ENCODE measurements around the gene SGSH. TPM values are rescaled to one million over a fixed set of nuclear protein-coding genes. Genes with fewer than 3 reads are reported as not detected.

SGSH gene
- total RNA-seq, 1 donor from 2014 or later, result 25.6 TPM

- no peak for DNase-seq (ENCODE audit: low spot score)
- no peak for ATAC-seq
These were observed 8.9 kb upstream of the SGSH start for GRCh38 chr17:80229011-80229410.

DNA sequence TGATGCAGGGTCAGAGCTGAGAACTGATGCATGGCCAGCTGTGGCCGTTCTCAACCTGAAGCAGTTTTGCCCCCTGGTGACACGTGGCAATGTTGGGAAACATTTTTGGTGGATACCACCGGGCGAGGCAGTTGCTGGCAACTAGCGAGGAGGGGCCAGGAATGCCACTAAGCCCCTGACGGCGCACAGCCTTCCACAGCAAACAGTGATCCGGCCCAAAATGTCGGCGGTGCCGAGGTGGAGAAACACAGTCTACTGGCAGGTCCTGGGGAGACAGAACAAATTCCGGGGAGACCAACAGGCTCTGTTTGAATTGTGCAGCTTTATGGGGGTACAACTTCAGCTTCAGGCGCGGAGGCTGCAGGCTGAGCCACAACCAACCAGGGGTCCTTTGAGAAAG lies 8.3 kb upstream of the SGSH start:
- DNase-seq (ENCODE audit: low spot score), result no peak

DNA sequence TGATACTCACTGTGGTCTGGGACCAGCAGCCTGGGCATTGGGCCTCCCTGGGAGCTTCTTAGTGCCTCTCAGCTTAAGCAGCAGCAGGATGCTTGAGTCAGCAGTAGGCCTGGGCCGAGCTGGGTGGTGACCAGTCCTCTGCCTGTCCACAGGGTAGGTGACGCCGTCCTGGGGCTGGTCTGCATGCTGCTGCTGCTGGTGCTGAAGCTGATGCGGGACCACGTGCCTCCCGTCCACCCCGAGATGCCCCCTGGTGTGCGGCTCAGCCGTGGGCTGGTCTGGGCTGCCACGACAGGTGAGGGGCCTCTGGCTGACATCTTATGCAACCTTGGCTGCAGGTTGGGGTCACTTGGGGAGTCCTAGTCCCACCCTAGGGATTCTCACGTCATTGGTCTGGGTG lies 7.5 kb upstream of the SGSH start:
- no peak for ATAC-seq
- no peak for DNase-seq (ENCODE audit: low spot score)

More for the DNA sequence above, 8.3 kb upstream of the SGSH start:
- no peak for ATAC-seq

GRCh38 chr17:80227156-80227555 lies 7.0 kb upstream of the SGSH start:
- DNase-seq (ENCODE audit: low spot score) (no peak), ATAC-seq (no peak)

GRCh38 chr17:80225230-80225629 lies 5.1 kb upstream of the SGSH start:
- ATAC-seq (no peak), DNase-seq (ENCODE audit: low spot score) (no peak)

DNA sequence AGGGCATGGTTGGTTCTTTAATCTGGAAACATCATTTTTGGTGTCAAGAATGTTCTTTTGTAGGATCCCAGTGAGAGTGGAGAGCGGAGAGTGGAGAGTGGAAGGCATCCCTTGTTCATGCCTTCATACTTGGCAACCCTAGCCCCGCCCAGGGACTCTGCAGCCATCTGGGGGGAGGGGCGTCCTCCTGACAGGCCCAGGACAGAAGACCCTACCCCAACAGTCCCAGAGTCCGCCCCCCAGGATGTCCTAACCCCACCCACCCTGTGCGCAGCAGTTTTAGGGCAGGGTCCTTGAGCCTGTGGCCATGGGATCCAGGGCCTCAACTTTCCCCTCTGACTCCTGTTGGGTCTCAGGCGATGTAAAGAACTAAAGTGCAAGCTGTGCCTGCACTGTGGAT lies 4.5 kb upstream of the SGSH start:
- DNase-seq (ENCODE audit: low spot score), result no peak
- ATAC-seq, result no peak

- DNase-seq (ENCODE audit: low spot score), result no peak
- ATAC-seq, result no peak
These were observed 3.8 kb upstream of the SGSH start for GRCh38 chr17:80223838-80224497.

DNA sequence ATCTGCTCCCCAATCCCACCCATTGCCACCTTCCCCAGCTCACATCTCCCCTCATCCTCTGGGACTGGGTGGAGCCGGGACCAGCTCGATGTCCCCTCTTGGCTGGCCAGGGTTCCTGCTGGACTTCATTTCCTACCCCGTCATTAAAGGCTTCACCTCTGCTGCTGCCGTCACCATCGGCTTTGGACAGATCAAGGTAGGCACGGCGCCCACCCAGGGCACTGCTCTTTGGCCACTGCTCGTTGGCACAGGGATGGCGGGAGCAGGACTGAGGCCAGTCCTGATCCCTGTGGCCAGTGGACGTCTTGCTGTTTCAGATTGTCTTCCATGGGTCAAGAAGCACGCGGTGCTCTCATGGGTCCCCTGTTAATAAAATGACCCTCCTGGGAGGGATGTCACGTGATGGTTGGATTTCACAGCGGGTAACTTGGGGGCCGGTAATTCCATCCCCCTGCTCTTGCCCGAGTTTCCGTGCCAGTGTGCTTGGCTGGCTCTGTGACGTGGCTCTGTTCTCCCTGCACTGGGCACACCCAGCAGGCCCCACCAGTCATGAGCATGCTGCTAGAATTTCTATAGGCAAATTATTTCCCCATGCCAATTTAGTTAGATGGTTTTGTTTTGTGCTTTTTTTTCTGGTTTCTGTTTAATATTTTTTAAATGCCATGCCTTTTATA lies 3.1 kb upstream of the SGSH start:
- no peak for DNase-seq (ENCODE audit: low spot score)

GRCh38 chr17:80222376-80223141 lies 2.4 kb upstream of the SGSH start:
- ATAC-seq (no peak), DNase-seq (ENCODE audit: low spot score) (no peak)

More for the DNA sequence above, 3.1 kb upstream of the SGSH start:
- no peak for ATAC-seq

- DNase-seq (ENCODE audit: low spot score), result no peak
- no peak for ATAC-seq
These were observed 1.4 kb upstream of the SGSH start for GRCh38 chr17:80221351-80222105.

DNA sequence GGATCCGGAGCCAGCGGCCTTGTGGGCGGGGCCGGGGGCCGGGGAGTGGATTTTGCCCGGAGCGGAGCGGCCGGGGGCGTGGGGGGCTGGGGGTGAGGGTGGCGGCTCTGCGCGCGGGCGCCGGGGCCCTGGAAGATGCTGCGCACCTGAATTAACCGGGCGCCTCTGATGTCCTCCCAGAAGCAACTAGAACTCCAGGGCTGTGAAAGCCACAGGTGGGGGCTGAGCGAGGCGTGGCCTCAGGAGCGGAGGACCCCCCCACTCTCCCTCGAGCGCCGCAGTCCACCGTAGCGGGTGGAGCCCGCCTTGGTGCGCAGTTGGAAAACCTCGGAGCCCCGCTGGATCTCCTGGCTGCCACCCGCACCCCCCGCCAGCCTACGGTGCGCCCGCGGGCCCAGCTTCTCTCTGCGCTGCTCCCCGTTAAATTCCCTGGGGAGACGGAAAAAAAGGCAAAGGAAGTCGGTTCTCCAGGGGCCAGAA lies 643 bp upstream of the SGSH start:
- DNase-seq (ENCODE audit: low spot score) (no peak), ATAC-seq (peak; percentile 46)

GRCh38 chr17:80219763-80220053 lies 425 bp downstream of the SGSH start:
- DNase-seq (ENCODE audit: low spot score) (no peak), ATAC-seq (no peak)

DNA sequence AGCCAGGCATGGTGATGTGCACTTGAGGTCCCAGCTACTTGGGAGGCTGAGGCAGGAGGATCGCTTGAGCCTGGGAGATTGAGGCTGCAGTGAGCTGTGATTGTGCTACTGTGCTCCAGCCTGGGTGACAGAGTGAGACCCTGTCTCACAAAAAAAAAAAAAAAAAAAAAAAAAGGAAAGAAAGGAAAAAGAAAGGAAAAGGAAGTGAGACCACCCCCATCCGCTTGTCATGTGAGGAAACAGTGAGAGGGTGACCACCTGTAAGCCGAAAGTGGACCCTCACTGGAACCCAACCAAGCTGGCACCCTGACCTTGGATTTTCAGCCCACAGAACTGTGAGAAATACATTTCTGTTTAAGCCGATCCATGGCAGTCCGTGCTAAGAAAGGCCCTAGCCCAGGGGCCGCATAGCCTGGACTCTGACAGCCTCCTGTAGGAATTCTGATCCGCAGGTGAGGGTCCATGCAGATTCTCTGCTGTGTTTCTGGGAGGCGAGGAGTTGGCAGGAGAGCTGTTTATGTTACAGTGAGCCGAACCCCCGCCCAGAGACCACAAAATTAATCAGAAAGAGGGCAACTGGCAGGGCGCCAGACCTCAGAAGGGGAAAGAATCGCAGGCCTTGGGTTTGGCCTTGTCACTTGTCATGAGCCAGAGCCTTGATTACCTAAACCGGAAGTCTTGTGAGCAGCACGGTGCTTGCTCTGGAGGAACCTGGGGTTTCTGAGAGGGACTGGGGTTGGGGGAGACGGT lies 945 bp downstream of the SGSH start:
- ATAC-seq (peak; percentile 55), DNase-seq (ENCODE audit: low spot score) (peak; percentile 69)

DNA sequence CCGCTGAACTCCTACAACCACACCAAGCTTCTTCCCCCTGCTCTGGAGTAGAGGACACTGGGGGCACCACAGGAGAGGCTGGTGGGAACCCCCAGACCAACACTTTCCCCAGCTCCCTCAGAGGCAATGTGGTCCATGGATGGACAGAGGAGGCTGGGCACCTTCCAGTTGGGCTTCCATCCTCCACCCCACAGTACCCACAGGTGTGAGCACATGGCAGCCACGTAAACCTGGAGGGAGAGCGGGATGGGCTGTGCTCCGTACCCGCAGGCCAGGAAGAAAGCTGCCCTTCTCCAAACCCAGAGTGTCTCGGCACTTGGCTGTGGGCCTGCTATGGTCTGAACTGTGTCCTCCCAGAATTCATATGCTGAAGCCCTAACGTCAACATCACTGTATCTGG lies 1.7 kb downstream of the SGSH start:
- ATAC-seq (no peak), DNase-seq (ENCODE audit: low spot score) (no peak)

- no peak for DNase-seq (ENCODE audit: low spot score)
- ATAC-seq, result no peak
These were observed 2.3 kb downstream of the SGSH start for GRCh38 chr17:80217703-80218362.

DNA sequence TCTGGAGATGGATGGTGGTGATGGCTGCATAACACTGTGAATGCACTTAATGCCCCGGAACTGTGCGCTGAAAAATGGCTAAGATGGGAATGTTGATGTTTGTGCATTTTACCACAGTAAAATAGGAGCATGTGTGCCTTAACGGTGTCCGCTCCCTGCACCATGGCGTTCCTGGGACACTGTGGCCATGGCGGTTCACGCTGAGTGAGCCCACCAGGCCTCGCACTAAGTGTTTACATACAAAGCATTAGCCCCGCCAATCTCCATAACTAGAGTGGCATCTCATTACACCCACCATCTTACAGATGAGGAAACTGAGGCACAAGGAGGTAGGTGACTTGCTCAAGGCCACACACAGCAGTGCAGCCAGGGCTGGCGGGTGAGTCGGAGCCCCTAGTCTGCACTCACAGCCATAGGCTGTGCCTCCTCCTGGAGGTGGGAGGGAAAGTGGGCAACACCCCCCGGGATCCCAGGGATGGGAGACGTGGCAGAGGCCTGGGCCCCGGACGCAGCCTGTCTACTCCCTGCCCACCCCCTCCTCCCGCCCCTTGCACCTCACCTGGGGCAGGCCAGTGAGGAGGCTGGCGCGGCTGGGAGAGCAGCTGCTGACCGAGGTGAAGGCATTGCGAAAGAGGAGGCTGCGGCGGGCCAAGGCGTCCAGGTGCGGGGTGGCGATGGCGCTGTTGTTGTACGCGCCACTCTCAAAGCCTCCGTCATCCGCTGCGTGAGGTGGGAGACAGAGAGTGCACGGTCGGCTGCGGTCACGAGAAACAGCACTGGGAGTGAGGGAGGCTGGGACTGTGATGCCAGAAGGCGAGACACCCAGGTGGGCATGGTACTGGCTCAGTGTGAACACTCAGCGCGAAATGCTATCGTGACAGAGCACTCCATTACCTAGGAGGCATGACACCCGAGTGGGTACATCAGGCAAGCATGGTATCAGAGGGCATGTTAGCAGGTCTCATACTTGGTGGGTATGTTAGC lies 3.4 kb downstream of the SGSH start:
- ATAC-seq (no peak), DNase-seq (ENCODE audit: low spot score) (no peak)

DNA sequence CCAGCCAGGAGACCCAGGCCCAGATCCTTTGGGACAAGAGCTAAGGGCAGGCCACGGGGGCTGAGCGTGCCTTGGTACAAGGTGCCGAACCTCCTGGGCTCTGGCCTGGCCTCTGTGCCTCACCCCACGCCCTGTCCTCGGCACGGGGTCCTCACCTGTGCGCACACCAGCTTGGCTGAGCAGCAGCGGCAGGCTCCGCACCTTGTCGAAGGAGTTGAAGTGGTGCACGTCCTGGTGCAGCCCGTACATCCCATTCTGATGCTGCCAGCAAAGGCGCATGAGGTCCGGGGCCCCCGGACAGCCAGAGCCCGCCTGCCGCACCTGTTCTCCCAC lies 5.3 kb downstream of the SGSH start:
- ATAC-seq (no peak), DNase-seq (ENCODE audit: low spot score) (no peak)

GRCh38 chr17:80214012-80214877 lies 5.9 kb downstream of the SGSH start:
- DNase-seq (ENCODE audit: low spot score) (no peak), ATAC-seq (no peak)
